HG03108 (cell line): ENCODE results near the gene MPHOSPH10.
"Not testable (repeated sequence)": the region's sequence is repeated elsewhere in the genome, so short reads cannot be mapped to it uniquely, and the experiment has no call there.

ENCODE experiments used
- ATAC-seq: cut with Tn5 transposase; IDR thresholded peaks from one replicate; pipeline ENCODE4 v1.9.1; 2021; ENCODE audit warnings: moderate library complexity; ENCODE audit not compliant: unreplicated experiment

The MPHOSPH10 gene

GRCh38 chr2:71130152-71130904 lies at the start of gene MPHOSPH10, which contains the start of gene MCEE:
Gene MPHOSPH10 (plus strand): TSS chr2:71130634. CDS start chr2:71130666, 32 bp downstream.
Gene MCEE (minus strand): TSS chr2:71130229. CDS start chr2:71130219, 10 bp downstream.
- ATAC-seq, result peak; percentile 97

- peak; percentile 36 for ATAC-seq
Measured at GRCh38 chr2:71082402-71083252, 47.8 kb upstream of the MPHOSPH10 start.

- not testable (repeated sequence) for ATAC-seq
Measured at GRCh38 chr2:71083297-71083696, 47.1 kb upstream of the MPHOSPH10 start.

- ATAC-seq, result not testable (repeated sequence)
Measured at GRCh38 chr2:71083752-71084312, 46.6 kb upstream of the MPHOSPH10 start.

- not testable (repeated sequence) for ATAC-seq
Measured at GRCh38 chr2:71085325-71086003, 45.0 kb upstream of the MPHOSPH10 start.

GRCh38 chr2:71089475-71089874 lies 41.0 kb upstream of the MPHOSPH10 start:
- ATAC-seq, result not testable (repeated sequence)

- not testable (repeated sequence) for ATAC-seq
Measured at GRCh38 chr2:71091808-71092207, 38.6 kb upstream of the MPHOSPH10 start.

GRCh38 chr2:71092491-71093260 lies 37.8 kb upstream of the MPHOSPH10 start:
- ATAC-seq, result not testable (repeated sequence)

- no peak for ATAC-seq
Measured at GRCh38 chr2:71100195-71100964, 30.1 kb upstream of the MPHOSPH10 start.

- no peak for ATAC-seq
Measured at GRCh38 chr2:71101656-71102055, 28.8 kb upstream of the MPHOSPH10 start.

- ATAC-seq, result no peak
Measured at GRCh38 chr2:71102981-71103681, 27.3 kb upstream of the MPHOSPH10 start.

GRCh38 chr2:71103809-71104208 lies 26.6 kb upstream of the MPHOSPH10 start:
- ATAC-seq, result no peak

GRCh38 chr2:71106463-71106862 lies 24.0 kb upstream of the MPHOSPH10 start:
- ATAC-seq, result not testable (repeated sequence)

GRCh38 chr2:71108091-71108490 lies 22.3 kb upstream of the MPHOSPH10 start:
- no peak for ATAC-seq

GRCh38 chr2:71113843-71114242 lies 16.6 kb upstream of the MPHOSPH10 start:
- no peak for ATAC-seq

- no peak for ATAC-seq
Measured at GRCh38 chr2:71117063-71117462, 13.4 kb upstream of the MPHOSPH10 start.

- no peak for ATAC-seq
Measured at GRCh38 chr2:71120195-71120594, 10.2 kb upstream of the MPHOSPH10 start.

GRCh38 chr2:71121479-71121878 lies 9.0 kb upstream of the MPHOSPH10 start:
- no peak for ATAC-seq
